GM18499 (cell line): ENCODE results near the gene TTLL8.

ENCODE experiments used
- ATAC-seq: cut with Tn5 transposase; IDR thresholded peaks from one replicate; pipeline ENCODE4 v1.9.1; 2021; ENCODE audit warnings: moderate number of reproducible peaks; ENCODE audit not compliant: insufficient read depth, unreplicated experiment

Gene TTLL8

DNA sequence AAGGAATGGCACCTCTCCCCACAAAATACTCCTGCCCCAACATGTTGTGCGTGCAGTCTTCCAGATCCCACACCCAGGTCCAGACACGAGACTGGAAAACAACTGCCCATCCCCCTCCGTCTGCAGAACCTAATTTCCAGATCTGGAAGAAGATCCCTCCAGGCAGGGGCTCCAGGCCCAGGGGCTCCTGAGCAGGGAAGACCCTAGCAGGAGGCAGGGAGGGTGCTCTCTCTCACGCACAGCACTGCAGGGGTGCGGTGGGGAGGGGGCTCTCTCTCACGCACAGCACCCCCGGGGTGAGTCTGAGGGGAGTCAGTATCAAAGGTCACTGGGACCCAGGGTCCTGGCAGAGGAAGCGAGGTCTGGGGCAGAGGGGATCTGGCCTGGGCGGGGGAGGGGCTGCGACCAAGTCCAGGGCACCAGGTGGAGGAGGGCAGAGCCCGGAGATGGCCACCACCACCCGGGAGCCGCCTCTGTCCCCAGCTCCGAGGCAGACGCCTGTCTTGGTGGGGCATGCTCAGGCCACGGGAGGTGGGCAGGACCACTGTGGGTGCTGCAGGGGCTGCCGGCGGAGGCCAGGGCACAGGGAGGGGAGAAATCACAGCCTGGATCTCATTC, 25.5 kb upstream of the TTLL8 start:
- no peak for ATAC-seq

DNA sequence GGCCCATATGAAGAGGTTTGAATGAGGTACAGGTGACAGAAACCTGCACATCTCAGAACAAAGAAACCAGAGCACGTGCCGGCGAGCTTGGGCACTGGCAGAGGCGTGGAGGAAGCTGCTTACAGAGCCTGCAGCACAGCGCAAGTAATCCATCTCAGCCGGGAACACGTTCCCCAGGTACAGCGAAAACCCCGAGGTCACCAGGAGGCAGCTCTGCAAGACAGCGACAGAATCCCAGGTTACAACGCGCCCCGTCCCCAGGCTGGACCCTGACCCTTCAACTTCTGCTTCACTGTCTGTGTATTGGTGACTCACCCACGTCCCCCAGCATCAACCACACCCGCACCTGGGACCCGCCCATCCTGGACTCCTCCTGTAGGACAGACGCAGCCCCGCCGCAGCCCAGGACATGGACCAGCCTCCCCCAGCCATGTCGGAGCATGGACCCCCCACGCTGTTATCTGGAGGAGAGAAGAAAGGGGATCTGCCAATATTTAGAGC, 24.9 kb upstream of the TTLL8 start:
- ATAC-seq: no peak

GRCh38 chr22:50082197-50082715, 24.2 kb upstream of the TTLL8 start:
- no peak for ATAC-seq

- ATAC-seq: no peak
Measured at GRCh38 chr22:50081426-50082196, 23.5 kb upstream of the TTLL8 start.

DNA sequence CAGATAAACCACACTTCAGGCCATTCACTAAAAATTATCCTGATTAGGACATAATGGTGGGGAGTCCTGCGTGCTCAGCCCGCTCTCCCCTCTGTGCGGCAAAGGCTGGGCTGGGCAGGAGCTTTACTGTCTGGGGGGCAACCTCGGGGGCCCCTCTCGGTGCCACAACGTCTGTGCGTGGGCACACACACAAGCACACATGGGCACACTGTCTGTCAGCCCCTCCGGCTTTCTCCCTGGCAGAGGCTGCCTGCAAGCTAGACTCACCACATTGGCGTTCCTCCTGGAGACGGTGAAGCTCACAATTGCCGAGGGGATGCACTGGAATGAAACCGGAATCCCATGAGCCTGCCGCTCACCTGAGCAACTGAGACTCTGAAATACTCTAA, 22.0 kb upstream of the TTLL8 start:
- no peak for ATAC-seq

GRCh38 chr22:50078761-50079160, 20.7 kb upstream of the TTLL8 start:
- ATAC-seq: no peak

- ATAC-seq: no peak
Measured at GRCh38 chr22:50078246-50078645, 20.1 kb upstream of the TTLL8 start.

DNA sequence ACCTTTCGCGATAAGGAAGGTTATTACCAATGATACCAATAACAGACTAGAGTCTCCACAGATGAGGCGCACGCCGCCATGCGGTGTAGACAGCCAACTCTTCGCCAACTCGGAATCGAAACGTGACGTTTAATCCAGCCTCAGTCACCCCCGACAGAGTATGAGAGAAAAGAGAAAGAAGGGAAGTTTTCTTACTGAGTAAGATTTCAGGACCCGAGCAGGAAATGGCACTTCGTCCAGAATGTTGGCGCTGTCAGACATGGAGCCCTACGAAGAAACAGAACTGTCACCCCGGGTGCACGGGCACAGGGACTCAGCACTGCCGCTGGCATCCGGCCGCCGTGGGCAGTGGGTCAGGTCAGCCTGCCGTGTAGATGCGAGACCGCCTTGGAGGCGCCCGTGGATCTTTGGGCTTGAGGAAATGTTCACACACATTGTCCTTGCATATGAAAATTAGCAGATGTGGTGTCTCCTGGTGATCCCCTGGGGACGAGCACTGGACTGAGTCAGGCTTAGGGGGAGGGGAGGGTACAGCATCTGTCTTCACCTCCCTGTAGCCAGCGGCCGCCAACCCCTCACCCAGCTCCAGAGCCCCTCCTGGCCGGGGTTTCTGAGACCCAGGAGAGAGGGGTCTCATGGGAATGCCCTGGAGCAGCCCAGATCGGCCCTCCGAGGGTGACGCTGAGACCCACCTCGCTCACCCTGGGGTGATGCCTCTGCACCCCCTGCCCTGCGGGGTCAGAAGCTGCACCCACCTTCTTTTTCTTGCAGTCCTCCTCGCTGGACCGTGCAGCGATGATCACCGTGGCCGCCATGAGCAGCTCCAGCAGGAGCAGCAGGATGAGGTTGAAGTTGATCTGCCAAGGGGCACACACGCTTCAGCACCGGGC, 18.8 kb upstream of the TTLL8 start:
- no peak for ATAC-seq

- ATAC-seq: no peak
Measured at GRCh38 chr22:50074551-50075530, 16.7 kb upstream of the TTLL8 start.

- ATAC-seq: no peak
Measured at GRCh38 chr22:50074056-50074455, 16.0 kb upstream of the TTLL8 start.

DNA sequence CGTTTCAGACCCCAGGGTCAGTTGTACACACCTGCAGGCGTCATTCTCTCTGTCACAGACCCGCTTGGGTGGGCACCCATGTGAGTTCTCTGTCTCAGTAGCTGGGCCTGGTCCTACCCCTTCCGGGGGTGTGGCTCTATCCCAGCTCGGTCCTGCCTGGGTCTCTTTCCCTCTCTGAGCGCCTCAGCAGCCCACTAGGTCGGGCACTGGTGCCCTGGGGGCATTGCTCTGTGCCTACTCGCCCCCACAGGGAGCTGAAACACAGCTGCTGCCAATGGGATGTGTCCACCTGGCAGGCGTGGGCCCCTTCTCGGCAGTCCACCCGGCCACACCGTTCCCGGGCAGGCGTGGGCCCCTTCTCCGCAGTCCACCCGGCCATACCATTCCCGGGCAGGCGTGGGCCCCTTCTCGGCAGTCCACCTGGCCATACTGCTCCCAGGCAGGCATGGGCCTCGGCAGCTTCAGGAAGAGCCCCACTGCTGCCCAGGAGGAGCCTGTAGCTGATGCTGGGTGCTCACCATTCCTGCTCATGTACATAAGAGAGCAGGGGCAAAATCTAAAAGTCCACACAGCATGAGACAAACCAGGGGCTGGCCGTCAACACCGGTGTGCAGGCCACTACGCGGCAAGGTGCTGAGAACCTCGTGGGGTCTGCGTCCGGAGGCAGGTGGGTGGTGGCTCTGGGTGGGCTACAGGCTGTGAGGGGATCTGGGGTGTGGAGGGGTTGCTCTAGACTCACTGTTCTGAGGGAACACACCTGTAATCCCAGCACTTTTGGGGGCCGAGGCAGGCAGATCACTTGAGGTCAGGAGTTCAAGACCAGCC, 14.8 kb upstream of the TTLL8 start:
- no peak for ATAC-seq

DNA sequence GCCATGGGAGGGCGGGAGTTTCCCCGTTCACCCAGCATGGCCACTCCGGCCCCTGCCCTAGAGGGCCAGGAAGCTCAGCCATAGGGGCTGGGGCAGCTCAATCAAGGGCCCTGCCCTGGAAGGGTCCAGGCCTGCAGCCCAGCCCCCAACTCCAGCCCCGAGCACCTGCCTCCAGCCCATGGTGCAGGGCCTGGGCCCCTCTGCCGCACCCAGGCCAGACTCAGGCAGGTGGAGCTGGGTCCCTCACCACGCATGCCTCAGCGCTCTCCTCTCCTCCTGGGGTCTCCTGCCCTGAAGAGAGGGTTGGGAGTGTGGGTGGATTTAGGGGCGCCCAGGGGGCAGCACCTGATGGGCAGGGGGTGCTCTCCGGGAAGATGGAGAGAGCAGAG, 14.1 kb upstream of the TTLL8 start:
- ATAC-seq: no peak

DNA sequence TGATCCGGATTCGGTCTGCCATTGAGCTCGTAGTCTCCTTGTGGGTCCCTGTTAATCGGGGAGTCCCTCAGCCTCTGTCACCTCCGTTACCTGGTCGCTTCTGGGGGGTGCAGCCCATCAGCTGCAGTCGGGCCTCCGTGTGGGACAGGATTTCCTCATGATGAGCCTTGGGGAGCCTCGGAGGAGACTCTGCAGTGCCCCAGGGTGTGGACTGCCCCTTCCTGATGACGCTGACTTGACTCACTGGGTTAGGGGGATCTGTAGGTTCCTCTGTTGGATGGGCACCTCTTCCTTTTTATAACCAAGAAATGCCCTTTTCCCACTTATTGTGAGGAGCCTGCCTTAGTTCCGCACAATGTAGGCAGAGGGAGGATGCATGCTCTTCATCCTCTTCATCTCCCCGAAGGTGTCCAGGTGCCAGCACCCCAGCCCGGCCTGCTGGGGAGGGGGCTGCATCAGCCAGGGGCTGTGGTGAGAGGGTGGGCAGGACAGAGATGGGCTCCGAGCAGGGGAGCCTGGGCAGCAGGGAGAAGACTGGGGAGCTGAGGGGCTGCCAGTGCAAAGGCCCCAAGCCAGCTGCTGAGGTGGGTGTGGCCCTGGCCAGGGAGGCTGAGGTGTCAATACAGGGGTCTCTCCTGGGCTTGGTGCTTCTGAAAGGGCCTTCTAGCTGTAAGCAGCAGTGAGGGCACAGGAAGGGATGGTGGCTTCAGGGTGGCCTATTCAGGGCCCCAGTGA, 13.5 kb upstream of the TTLL8 start:
- ATAC-seq: no peak

DNA sequence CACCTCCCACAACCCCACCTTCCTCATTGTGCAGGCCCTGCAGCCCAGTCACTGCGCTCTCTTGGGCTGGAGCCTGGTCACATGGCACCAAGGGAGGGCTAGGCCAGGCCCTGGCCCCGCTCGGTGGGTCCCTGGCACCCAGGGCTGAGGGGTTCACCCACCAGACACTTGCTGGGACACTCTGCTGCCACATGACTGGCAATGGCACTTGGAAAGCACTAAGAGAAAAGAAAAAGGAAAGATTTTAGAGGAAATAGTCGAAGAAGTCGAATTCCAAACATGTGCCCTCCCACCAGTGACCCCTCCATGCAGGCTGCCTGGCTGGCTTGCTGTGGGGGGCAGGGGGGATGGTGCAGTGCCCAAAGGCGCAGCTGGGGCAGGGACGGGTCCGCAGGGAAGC, 12.3 kb upstream of the TTLL8 start:
- no peak for ATAC-seq

DNA sequence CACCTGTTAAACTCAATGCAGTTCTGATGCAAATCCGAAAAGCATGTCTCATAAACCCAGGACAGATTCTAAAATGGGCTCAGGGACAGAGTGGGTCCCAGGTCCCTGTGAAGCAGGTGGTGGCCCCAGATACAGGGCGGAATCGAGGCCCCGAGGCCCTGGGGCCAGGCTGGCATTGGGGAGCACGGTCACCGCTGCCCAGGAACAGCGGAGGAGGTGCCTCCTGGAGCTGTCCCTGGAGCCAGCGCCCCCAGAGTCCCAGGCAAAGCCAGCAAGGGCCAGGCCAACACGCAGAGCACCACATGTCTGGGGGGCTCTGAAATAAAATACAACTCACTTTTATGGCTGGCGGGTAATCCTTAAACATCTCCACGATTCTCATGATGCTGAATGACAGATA, 10.0 kb upstream of the TTLL8 start:
- ATAC-seq: no peak

DNA sequence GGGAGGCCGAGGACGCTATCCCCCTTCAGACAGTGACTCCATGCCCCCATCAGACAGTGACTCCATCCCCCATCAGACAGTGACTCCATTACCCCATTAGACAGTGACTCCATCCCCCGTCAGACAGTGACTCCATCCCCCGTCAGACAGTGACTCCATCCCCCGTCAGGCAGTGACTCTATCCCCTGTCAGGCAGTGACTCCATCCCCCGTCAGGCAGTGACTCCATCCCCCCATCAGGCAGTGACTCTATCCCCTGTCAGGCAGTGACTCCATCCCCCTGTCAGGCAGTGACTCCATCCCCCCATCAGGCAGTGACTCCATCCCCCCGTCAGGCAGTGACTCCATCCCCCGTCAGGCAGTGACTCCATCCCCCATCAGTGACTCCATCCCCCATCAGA, 9.1 kb upstream of the TTLL8 start:
- ATAC-seq: no peak

- ATAC-seq: no peak
Measured at GRCh38 chr22:50064453-50064852, 6.4 kb upstream of the TTLL8 start.
